NK-92 (cell line): ENCODE data around the gene SLC1A2.

ENCODE experiments used
- DNase-seq: peaks from one replicate; lab custom pipeline; 2025; ENCODE audit not compliant: unreplicated experiment; lab: John Stamatoyannopoulos, UW

SLC1A2 gene

DNA sequence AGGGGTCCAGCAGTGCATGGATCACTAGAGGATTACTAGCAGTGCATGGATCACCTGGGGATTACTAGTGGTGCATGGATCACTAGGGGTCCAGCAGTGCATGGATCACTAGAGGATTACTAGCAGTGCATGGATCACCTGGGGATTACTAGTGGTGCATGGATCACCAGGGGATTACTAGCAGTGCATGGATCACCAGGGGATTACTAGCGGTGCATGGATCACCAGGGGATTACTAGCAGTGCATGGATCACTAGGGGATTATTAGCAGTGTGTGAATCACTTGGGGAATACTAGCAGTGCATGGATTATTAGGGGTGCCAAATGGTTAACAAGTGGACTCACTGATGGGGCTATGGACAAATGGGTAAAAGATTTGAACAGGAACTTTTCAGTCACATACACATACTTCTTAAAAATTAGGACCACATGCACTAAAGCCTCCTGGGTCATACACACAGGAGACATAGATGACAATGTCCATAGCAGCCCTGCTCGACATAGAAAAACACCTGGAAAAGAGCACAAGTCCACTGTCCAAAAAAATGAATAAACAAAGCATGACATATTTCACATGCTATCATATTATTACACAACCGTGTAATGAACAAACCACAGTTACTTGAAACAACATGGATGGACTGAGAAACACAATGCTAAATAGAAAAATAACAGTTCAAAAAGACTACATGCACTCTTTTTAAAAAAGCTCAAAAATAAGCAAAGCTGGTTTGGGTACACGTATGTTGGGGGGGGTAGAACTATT, 170.6 kb downstream of the SLC1A2 start:
- DNase-seq = no peak

DNA sequence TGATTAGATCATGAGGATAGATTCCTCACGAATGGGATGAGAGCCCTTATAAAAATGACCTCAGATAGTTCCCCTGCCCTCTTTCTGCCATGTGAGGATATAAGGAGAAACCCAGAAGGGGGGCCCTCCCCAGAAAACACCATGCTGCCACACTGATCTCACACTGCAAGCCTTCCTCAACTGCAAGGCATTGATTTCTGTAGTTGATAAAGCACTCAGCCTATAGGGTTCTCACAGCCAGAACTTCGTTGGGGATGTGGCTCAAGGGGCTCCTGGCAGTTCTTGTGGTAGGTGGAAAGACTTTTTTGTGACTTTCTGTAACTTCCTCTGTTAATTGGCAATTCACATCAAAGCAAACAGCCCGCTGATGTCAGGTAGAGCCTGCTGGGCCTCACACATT, 171.5 kb downstream of the SLC1A2 start:
- no peak for DNase-seq

DNA sequence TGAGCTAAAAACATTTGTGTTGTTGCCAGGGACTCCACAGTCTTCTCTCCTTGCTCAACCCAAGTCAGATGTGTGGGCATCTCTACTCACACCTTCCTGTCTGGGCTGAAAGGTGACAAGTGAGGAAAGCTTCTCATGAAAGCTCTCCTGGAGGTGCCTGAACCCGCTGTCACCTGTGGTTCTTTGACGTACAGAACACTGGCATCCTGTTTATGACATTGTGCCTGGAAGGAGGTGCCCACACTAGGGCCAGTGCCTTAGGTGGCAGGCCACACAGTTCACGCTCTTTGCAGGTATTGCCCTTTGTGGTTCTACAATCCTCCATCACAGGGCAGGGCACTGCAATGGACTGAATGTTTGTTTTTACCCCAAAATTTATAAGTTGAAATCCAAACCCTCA, 171.9 kb downstream of the SLC1A2 start:
- no peak for DNase-seq

DNA sequence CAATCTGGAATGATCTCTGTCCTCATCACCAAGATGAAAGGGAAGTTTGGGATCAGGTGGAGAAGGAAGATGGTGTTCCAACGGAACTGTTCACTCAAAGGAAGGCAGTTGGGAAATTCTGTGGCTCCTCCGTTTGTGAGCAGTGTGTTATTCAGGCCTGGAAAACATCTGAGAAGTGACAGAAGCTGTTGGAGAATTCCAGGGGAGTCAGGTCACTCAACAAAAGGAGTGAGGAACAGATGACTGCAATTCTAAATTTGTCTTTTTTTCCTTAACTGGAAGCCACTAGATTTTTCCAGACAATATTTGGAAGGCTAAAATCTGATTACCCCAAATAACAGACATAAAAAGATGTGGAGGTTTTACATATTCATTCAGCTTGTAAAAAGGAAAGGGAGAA, 172.6 kb downstream of the SLC1A2 start:
- no peak for DNase-seq

DNA sequence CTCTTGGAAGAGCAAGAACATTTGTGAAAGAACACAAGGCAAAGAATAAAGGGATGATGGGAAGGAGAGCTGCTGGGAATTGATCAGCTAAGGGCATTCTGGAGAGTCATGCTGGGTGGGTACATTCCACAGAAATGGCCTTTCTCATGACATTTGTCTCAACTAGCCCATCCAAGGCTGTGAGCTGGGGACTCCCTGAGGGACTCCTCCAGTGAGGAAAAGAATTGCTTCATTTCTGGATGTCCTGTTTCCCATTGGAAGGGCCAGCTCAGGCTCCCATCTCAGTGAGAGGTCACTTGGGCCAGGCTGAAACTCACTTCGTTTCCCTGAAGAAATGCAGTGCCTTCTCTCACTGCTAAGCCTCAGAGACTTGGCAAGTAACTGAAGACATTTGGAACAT, 173.6 kb downstream of the SLC1A2 start:
- DNase-seq = no peak

DNA sequence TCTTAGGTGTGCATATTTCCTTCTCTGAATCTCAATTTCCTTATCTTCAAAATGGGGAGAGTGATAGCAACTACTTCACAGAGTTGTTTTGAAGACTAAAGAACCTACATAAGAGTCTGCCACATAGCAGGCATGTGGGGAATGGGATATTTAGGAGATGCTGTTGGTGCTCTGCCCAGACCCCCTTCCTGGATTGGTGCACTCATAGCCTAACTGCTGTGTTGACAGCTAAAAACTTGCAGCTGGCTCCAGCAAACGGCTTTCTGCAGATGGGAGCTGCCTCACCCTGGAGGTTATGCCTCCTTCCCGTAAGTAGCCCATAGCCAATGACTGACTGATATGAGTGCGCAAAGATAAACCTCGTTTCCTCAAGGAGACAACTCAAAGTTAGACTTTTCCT, 174.3 kb downstream of the SLC1A2 start:
- DNase-seq = no peak

DNA sequence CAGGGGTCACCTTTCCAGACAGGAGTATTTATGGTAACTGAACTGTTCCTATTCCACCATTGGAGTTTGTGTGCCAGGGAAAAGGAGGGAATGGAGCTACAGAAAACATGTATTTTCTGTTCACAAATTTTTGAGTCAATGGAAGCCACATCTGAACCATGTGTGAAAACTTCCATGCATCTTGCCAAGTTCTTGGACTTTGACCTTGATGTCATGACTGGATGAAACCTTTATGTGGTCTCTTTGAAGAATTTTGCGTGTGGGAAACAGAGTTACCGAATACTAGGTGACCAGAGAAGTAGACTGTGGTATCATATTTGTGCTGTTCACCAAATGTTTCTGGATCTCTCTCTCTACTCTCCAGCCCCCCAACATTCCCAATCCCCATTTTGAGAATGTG, 175.6 kb downstream of the SLC1A2 start:
- DNase-seq = no peak

DNA sequence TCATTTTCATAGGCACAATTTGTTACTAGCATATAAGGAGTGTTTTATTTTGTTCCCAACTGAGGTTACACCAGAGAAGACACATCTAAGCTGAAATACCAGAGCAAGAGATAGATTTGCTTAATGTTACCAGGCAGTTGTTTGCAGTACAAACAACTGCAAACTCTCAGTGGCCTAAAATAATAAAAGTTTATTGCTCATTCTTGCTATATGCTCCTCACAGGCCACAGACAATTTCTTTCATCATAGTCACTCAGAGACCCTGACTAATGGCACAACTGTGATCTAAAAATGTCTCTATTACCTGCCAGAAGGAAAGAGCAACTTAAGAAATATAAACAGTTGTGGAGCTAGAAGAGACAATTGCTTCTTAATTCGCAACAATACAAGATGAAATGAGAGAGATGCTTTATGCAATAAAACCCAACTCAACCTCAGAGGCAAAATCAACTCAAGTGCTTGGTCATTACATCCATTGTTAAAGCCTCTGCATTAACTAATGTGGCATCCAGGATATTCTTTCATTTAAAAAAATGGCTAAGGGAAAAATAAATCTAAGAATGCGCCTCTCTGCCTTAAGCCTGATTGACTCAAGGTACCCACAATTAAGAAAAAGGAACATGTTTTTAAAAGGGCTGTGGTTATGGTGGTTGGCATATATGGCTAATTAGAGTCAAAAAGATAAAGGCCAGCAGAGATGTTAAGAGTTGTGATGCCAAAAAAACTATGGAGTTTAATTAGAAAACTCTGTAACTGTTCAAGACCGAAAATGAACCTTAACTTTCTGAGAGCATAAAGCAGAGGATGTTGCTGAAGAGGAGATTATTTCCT, 176.7 kb downstream of the SLC1A2 start:
- DNase-seq = no peak

DNA sequence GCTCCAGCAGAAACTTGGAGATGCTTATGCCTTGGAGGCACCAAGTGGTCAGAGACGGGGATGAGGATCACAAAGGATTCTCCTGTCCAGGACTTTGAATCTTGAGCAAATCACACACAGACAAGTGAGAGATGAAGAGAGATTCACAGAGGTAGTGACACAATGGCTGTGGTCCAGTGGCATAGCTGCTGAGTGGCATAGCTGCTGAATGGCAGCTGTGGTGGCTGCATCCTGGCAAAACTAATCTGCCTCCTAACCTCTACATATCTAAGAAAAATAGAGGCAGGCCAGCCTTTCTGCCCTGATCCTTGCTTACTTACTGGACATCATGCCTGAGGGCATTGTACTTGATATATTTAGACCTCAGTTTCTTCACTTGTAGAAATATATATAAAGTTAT, 177.8 kb downstream of the SLC1A2 start:
- no peak for DNase-seq

DNA sequence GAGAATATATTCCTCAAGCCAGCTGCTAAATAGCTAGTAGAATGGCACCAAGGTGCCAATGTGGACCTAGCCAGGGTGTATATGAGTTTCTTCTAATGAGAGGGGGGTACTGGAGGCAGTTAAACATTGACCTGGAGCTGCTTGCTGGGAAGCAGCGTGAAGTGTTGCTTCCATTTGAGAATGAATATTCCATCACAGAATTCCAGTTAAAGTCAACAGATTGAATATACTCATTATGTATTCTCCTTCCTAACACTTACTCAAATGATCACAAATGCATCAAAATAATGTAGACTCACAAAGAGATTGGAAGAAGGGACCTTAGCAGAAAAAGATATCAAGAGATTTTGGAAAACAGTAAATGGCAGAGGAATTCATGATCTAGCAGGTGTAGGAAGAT, 178.3 kb downstream of the SLC1A2 start:
- no peak for DNase-seq

DNA sequence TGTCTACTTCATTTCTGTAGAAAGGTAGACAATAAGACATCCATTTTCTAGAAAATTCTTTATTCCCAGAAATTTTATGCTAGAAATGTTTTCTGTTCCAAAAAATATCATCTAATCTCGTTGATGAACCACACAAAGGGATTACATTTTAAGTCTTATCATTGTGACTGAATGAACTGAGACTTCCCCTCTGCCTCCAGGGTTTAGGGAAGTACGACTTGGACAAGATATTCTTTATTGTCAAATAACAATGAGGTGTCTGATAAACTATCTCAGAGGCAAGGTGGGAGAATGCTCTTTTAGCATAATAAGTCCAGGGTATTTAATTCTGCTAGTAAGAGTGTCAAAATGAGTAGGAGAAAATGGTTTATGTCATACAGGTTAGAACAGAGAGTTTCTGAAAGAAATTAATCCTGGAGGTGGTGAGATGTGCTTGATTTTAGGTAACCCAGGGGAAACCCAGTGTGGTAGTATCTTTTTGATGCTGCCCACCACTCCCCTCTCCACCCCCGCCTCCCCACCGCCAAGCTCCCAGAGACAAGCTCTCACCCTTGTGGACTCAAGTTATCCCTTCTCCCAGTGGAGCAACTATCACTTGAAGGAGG, 179.8 kb downstream of the SLC1A2 start:
- DNase-seq = no peak

DNA sequence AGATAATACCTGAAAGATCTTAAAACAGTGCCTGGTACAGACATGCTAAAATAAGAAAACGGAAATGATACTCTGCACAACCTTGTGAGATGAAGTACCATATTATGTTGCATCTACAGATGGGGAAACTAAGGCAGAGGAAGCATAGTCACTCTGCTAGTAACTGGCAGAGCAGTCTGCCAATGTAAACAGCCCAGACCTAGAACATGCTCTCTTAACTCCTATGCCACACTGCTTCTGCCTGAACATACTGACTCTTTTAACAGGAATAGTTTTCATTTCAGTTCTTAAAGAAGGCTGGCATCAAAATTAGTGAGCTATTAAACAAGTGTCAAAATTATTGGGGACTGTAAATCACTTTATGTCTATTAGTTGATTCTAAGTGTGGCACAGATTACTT, 180.5 kb downstream of the SLC1A2 start:
- DNase-seq = no peak

DNA sequence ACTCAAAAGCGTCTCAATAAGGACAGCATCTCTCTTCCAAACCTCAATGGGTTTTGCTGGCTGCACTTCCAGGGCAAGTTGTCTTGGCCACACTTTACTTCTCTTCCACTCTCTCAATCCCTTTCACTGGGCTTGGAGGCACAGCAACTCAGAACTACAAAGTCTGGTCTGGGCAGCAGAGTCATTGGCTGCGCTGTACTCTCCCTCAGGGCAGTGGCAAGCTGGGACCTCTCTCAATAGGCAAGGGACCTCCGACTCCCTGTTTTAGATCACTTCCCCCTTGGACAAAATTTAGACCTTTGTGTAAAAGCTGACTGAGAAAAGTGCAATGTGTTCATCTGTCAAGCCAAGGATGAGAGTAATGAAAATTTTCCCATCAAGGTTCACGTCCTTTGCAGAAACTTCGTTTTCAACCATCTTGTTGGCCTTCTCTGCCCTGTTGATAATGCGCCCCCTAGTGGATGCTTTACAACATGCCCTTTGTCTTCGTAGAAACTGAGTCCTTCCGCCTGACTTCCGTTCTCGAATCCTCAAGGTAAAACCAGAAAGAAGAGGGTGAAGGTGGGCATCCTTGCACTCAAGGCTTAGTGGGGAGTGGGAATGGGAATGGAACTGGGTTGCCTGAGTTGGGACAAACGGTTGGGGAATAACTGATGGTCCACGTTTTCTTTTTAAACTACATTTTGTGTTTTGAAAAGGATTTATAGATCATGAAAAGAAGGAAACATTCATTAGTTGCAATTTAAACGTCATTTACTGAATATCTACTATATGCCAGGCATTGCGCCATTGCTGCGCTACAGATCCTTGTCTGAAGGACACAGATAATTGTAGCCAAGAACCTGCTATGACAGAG, 181.3 kb downstream of the SLC1A2 start:
- no peak for DNase-seq

DNA sequence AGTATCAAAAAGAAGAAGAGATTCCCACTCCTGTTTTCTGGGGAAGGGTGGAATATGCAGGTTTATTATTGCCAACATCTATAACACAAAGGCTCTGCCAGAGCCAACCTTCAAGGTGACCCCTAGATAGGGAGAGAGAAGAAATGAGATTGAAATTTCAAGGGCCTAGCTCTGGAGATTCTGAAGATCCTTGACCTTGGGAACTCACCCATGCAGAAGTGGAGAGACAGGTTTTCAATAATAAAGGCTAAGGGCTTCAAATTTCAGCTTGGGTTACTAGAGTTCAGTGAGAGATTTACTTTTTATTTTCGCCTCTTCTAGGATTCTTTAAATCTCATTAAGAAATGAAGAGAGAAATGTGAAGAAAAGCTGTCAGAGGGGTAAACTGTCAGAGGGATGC, 182.0 kb downstream of the SLC1A2 start:
- DNase-seq = no peak

DNA sequence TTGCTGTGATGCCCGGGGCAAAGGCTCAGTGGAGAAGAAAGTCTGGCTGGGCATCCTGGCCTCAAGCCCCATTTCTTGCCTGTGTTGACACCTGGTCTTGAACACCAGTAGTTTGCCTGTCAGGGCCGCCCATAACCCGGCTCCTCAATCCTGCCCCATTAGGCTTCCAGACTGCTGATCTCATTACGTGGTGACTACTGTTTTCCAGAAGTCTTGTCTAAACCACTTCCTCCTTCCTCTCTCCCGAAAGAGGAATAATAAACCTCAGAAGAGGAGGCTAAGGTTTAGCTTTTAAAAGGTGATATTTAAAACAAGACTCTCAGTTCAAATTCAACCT, 182.7 kb downstream of the SLC1A2 start:
- DNase-seq = no peak

DNA sequence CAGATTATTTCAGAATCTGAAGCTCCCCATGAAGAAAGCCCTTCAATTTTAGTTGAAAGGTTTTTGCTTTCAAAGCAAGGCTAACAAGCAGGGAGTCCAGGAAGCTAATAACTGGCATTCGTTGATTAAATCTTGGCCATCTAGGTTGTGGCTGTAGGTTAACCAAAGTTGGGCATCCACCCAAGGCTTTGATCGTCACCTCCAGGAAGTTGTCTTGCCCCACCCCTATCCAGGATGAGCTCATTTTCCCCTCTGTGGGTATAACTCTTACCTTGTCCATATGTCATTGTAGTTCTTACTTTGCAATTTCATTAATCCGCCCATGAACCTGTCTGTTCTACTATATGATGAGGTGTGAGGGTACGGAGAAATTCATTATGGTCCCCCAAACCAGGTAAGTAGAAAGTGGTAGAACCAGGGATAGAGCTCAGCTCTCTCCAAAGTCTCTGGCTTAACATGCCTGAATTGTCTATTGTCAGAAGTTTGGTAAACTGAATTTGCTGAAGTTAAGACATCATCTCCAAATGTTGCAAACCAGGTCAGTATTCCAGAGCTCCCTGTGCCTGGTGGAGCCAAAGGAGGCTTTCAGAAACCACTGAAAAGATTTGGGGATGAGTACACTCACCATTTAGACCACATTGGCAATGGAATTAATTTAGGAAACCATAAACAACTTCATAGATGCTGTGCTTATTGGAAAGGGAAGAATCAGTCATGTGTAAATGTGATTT, 183.3 kb downstream of the SLC1A2 start:
- DNase-seq = no peak

DNA sequence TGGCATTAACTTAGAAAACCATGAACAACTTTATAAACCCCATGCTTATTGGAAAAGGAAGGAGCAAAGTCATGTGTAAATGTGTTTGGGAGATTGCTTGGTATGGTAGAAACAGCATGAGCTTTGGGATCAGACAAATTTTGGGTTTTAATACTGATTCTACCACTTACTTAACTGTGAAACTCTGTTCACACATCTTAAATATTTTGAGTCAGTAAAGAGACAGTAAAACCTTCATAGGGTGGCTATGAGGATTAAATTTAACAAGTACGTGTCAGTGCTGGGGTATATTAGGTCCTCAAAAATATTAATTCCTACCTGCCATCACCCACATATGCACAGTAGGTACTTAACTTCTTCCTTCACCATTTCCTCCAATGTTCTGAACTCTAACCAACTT, 183.9 kb downstream of the SLC1A2 start:
- no peak for DNase-seq

DNA sequence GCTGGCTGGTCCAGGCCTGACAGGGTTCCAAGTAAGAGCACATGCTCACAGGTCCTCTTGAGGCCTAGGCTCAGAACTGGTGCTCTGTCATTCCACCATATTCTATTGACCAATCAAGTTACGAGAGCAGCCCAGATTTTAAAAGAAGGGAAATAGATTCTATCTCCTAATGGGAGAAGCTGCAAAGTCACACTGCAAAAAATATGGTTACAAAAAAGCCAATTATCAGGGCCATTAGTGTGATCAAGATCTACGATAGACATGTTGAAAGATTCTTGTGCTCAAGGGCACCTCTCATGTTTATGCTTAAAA, 184.2 kb downstream of the SLC1A2 start:
- DNase-seq = no peak

DNA sequence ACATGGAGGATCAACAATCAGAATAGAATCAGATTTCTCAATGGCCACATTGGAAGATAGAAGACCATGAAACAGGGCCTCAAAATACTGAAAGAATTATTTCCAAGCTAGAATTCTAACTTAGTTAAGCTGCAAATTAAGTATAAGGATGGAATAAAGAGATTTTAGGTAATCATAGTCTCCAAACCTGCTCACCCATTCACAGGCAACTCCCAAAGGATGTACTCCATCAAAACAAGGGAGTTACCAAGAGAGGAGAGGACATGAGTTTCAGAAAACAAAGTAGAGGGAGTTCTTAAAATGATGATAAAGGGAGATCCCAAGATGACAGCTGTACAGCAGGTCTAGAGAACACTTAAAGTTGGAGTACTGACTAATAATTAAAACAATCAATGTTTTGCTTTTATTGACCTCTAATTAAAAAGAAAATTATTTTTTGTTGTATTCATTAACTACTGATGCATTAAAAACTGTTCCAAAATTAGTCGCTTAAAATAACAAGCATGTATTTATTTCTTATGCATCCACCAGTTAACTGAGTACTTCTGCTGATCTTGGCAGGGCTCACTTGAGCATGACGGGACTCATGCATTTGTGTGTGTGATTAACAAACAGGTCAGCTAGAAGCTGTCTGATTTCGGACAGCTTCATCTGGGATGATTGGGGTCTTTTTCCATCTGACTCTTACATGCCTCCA, 184.8 kb downstream of the SLC1A2 start:
- DNase-seq = no peak

DNA sequence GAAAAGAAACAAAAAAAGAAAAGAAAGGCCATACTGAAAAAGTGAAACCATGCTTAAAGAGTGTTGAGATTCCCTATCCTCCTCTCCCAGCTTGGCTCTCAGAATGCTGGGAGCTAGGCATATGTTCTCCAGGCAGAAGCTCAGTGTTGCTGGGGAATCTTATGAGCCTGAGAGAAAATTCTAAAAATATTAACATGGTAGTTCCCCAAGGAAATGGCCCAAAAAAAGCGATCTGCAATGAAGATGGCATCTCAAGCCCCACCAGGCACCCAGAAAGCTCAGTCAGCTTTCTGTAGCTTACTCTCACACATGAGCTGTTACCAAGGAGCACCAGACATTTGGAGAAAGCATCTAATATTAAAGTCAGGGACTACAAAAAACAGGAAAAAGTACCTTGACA, 185.8 kb downstream of the SLC1A2 start:
- DNase-seq = no peak
